Right lobe of liver (tissue), 4 donors: ENCODE data around the gene CEP72.

ENCODE experiments used
- CTCF ChIP-seq, 4 donors: fragments of 200-600 bp in 3 of 4; fragments of 450-650 bp in 1 of 4; IDR thresholded peaks; one replicate each; pipeline versions ENCODE4 v1.5.1 to v1.8.0; 2016 to 2022; ENCODE audit warnings: antibody characterized with exemption in 4 of 4, mild to moderate bottlenecking in 2 of 4
- POLR2A ChIP-seq: fragments of 450-650 bp; IDR thresholded peaks from one replicate; pipeline ENCODE4 v1.6.1; 2017; ENCODE audit warnings: antibody characterized with exemption, mild to moderate bottlenecking
- donor health status: DM: no; HTN: no; CAD: no.
- donor health status: DM: no; HTN: no; CAD: no.
- donor health status: DM: no; HTN: yes; CAD: no.

GRCh38 chr5:646396-647201 lies 34.5 kb downstream of the CEP72 start:
- TF ChIP-seq CTCF (IDR thresholded peaks at IDR 0.05) (no peak), POLR2A (no peak)
